ENCODE results near the gene MPI.

MPI gene

DNA sequence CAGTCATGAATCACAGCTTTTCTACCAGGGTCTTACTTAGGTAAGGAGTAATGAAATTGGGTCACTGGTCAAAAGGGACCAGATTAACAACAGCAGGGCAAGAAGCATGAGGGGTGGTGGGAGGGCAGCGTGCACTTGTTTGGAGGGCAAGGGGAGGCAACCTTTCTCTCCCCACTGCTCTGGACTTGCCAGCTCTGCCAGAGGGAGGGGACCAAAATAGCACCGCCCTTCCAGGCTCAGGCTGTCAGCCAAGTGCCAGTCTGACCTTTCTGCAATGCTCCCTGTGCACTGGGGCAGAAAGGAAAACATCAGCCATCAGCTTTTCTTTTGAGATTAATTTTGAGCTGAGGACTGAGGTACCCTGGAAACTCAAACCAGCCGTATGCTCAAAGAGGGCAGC is 42.4 kb upstream of the MPI start:
- H3K9ac ChIP-seq: no peak overlapping the region
- no peak overlapping the region for H3K4me3 ChIP-seq (ENCODE audit: low read depth, low read length)
- H3K27me3 ChIP-seq (ENCODE audit: control insufficient read depth, insufficient read depth, low read length): no peaks in the 10 kb centered on the region
- no peaks in the 10 kb centered on the region for H3K36me3 ChIP-seq (ENCODE audit: control insufficient read depth, insufficient read depth, low read length)
- H2AFZ ChIP-seq: no peak overlapping the region
- H3K79me2 ChIP-seq: no peaks in the 10 kb centered on the region
- TF ChIP-seq, protein P1, sequence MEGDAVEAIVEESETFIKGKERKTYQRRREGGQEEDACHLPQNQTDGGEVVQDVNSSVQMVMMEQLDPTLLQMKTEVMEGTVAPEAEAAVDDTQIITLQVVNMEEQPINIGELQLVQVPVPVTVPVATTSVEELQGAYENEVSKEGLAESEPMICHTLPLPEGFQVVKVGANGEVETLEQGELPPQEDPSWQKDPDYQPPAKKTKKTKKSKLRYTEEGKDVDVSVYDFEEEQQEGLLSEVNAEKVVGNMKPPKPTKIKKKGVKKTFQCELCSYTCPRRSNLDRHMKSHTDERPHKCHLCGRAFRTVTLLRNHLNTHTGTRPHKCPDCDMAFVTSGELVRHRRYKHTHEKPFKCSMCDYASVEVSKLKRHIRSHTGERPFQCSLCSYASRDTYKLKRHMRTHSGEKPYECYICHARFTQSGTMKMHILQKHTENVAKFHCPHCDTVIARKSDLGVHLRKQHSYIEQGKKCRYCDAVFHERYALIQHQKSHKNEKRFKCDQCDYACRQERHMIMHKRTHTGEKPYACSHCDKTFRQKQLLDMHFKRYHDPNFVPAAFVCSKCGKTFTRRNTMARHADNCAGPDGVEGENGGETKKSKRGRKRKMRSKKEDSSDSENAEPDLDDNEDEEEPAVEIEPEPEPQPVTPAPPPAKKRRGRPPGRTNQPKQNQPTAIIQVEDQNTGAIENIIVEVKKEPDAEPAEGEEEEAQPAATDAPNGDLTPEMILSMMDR (IDR thresholded peaks at IDR 0.05): no peak
- no peaks in the 10 kb centered on the region for H3K9me3 ChIP-seq (ENCODE audit: control insufficient read depth, low read length)
- peak overlapping the region; percentile 84 for H3K27ac ChIP-seq
- peaks cover 20% of the 10 kb centered on the region for H3K4me1 ChIP-seq
- H3K4me2 ChIP-seq (ENCODE audit: low read length): no peak overlapping the region

DNA sequence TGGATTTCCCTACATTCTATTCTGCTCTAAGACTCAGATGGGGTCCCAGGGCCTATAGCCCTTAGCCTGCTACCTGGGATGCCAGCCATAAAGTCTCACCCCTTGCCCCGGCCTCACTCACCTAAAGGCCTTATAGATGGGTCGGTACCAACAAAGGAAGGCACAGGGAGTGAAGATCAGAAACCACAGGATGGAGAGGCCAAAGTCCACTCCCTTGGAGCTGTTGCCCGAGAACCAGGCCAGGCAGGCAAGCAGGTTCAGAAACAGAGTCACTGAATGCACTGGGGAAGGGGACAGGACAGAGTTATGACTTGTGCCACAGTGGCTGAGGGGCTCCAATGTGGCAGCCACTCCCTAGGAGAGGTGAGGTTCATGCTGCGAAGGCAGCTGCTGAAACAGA is 39.4 kb upstream of the MPI start:
- H3K36me3 ChIP-seq (ENCODE audit: control insufficient read depth, insufficient read depth, low read length): no peaks in the 10 kb centered on the region

DNA sequence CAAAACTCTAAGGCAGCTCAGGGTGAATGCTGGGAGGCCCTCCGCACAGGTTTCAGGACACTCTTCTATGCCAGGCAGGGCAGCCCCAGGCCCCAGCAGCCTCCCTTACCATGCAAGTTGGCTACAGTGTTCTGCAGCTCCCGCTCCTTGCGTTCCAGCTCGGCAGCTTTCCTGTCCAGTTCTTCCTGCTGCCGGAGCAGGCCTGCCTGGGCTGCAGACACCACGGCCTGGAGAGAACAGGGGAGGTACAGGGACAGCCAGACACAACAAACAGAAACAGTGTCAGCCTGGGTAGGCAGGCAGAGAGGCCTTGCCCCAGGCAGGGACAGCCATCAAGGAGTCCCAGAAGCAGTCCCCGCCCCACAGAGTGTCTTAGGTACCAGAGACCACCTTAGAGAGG is 37.9 kb upstream of the MPI start:
- TF ChIP-seq, protein P1 (IDR thresholded peaks at IDR 0.05): no peak
- Histone ChIP-seq H3K27ac (no peak overlapping the region), H3K4me1 (peaks cover 18% of the 10 kb centered on the region), H3K4me2 (ENCODE audit: low read length) (no peak overlapping the region), H3K36me3 (ENCODE audit: control insufficient read depth, insufficient read depth, low read length) (no peaks in the 10 kb centered on the region), H3K9ac (no peak overlapping the region), H3K9me3 (ENCODE audit: control insufficient read depth, low read length) (no peaks in the 10 kb centered on the region), H3K27me3 (ENCODE audit: control insufficient read depth, insufficient read depth, low read length) (no peaks in the 10 kb centered on the region), H2AFZ (no peak overlapping the region), H3K4me3 (ENCODE audit: low read depth, low read length) (no peak overlapping the region), H3K79me2 (no peaks in the 10 kb centered on the region)

More for the DNA sequence above, 39.4 kb upstream of the MPI start:
- Histone ChIP-seq H3K4me2 (ENCODE audit: low read length) (no peak overlapping the region), H3K9me3 (ENCODE audit: control insufficient read depth, low read length) (no peaks in the 10 kb centered on the region), H2AFZ (no peak overlapping the region), H3K4me1 (peaks cover 15% of the 10 kb centered on the region), H3K79me2 (no peaks in the 10 kb centered on the region), H3K4me3 (ENCODE audit: low read depth, low read length) (no peak overlapping the region), H3K27me3 (ENCODE audit: control insufficient read depth, insufficient read depth, low read length) (no peaks in the 10 kb centered on the region), H3K27ac (peak overlapping the region; percentile 84), H3K9ac (no peak overlapping the region)
- TF ChIP-seq, protein P1 (IDR thresholded peaks at IDR 0.05): no peak

DNA sequence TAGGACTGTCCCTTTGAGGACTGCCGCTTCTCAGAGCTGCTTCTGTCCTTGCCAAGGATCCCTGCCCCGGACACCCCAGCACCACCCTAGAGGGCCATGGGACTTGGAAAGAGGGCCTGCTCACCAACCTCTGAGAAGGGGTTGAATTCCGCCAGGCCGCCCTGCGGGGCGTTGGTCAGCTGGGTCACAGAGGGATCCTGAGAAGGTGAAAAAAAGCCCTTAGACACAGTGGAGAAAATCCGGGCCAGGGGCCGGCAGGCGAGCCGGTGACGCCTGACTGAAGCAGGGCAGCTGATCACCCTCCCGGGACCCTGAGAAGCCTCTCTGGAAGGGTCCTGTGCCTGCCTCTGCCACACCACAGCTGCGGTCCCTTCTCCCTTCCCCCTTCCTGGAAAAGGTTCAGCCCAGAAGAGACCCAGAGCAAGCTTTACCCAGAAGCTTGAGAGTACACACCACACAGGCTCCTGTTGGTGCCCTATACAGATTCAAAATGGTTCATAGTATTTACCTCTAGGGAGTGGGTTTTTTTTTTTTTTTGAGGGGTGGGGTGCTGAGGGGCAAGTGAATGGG is 35.3 kb upstream of the MPI start:
- Histone ChIP-seq H3K79me2 (peaks cover 3% of the 10 kb centered on the region), H2AFZ (no peak overlapping the region), H3K4me2 (ENCODE audit: low read length) (no peak overlapping the region), H3K4me1 (peaks cover 23% of the 10 kb centered on the region), H3K27ac (no peak overlapping the region), H3K36me3 (ENCODE audit: control insufficient read depth, insufficient read depth, low read length) (no peaks in the 10 kb centered on the region), H3K27me3 (ENCODE audit: control insufficient read depth, insufficient read depth, low read length) (no peaks in the 10 kb centered on the region), H3K4me3 (ENCODE audit: low read depth, low read length) (no peak overlapping the region), H3K9ac (no peak overlapping the region), H3K9me3 (ENCODE audit: control insufficient read depth, low read length) (no peaks in the 10 kb centered on the region)
- TF ChIP-seq, protein P1 (IDR thresholded peaks at IDR 0.05): no peak

DNA sequence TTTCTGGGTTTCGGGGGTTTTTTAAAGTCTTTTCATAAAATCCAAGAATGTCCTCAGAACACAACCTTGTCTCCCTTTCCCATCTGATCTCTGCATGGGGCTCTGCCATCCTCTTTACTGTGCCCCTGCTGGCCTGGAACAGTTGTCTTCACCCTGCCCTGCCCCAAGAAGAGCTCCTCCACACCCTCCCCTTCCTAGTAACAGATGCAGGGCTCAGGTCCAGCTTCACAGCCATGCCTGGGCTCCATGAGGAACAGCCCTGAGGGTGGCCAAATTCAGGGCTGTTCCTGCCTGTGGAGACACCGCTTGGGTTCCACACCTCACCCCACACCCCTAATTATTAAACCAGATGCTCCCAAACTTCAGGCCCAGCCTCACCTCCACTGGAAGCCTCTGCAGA is 34.0 kb upstream of the MPI start:
- H3K9ac ChIP-seq: no peak overlapping the region
- no peak overlapping the region for H2AFZ ChIP-seq
- no peak overlapping the region for H3K4me2 ChIP-seq (ENCODE audit: low read length)
- TF ChIP-seq, protein P1 (IDR thresholded peaks at IDR 0.05): no peak
- H3K36me3 ChIP-seq (ENCODE audit: control insufficient read depth, insufficient read depth, low read length): no peaks in the 10 kb centered on the region
- no peak overlapping the region for H3K4me3 ChIP-seq (ENCODE audit: low read depth, low read length)
- no peaks in the 10 kb centered on the region for H3K27me3 ChIP-seq (ENCODE audit: control insufficient read depth, insufficient read depth, low read length)
- peaks cover 3% of the 10 kb centered on the region for H3K79me2 ChIP-seq
- no peak overlapping the region for H3K27ac ChIP-seq
- no peaks in the 10 kb centered on the region for H3K9me3 ChIP-seq (ENCODE audit: control insufficient read depth, low read length)
- H3K4me1 ChIP-seq: peaks cover 21% of the 10 kb centered on the region
